ENCODE measurements around the gene SERPINA5.

- no peak for TF ChIP-seq FOXM1 (IDR thresholded peaks at IDR 0.05; ENCODE audit: low read depth, low read length)
- no peak for TF ChIP-seq CTCF (IDR thresholded peaks at IDR 0.05 in 2 of 3, conservative IDR thresholded peaks at IDR 0.05 in 1 of 3; ENCODE audit: control insufficient read depth in 2 of 3, extremely low read depth in 1 of 3, insufficient read depth in 1 of 3, low read depth in 3 of 3, low read length in 3 of 3)
- TF ChIP-seq BCL3 (IDR thresholded peaks at IDR 0.05; ENCODE audit: borderline replicate concordance, insufficient read depth, low read depth, low read length, poor library complexity, severe bottlenecking): no peak
These were observed 12.7 kb downstream of the SERPINA5 start for GRCh38 chr14:94593749-94594431.
